Astrocyte (in vitro differentiated cells and primary cell): ENCODE results near the gene EXOC6. TPM values are rescaled to one million over a fixed set of nuclear protein-coding genes. Genes with fewer than 3 reads are reported as not detected.
"Not testable (repeated sequence)": the region's sequence is repeated elsewhere in the genome, so short reads cannot be mapped to it uniquely, and the experiment has no call there.

Source experiments
- DNase-seq: peaks from one replicate; pipeline ENCODE4 v3.0.0-alpha.2; 2010; ENCODE audit warnings: low read depth
- FAIRE-seq: peaks from 2 replicates; lab custom pipeline; 2011; peaks lifted over from hg19 to GRCh38; lab: Jason Lieb, UNC
- H2AFZ ChIP-seq: 2 replicates; pipeline ENCODE4 v1.6.0; 2012; ENCODE audit warnings: low read depth, low read length, inconsistent platforms
- H3K27ac ChIP-seq: 2 replicates; pipeline ENCODE4 v1.5.1; 2011; ENCODE audit warnings: low read depth, low read length, inconsistent platforms
- H3K27me3 ChIP-seq: 2 replicates; pipeline ENCODE4 v1.6.0; 2011; ENCODE audit warnings: low read length, inconsistent platforms; ENCODE audit not compliant: insufficient read depth
- H3K36me3 ChIP-seq: 2 replicates; pipeline ENCODE4 v1.5.1; 2011; ENCODE audit warnings: low read length, inconsistent platforms; ENCODE audit not compliant: insufficient read depth
- H3K4me1 ChIP-seq: 2 replicates; pipeline ENCODE4 v1.5.1; 2011; ENCODE audit warnings: low read length, inconsistent platforms; ENCODE audit not compliant: insufficient read depth
- H3K4me2 ChIP-seq: 2 replicates; pipeline ENCODE4 v1.6.0; 2012; ENCODE audit warnings: low read length, inconsistent platforms
- H3K4me3 ChIP-seq: 2 replicates; pipeline ENCODE4 v1.5.1; 2011; ENCODE audit warnings: low read depth, mild to moderate bottlenecking, low read length, inconsistent platforms; ENCODE audit not compliant: insufficient read depth
- H3K79me2 ChIP-seq: 2 replicates; pipeline ENCODE4 v1.6.0; 2012; ENCODE audit warnings: mild to moderate bottlenecking, low read length, inconsistent platforms; ENCODE audit not compliant: insufficient read depth
- H3K9ac ChIP-seq: 2 replicates; pipeline ENCODE4 v1.6.0; 2012; ENCODE audit warnings: mild to moderate bottlenecking, low read length, inconsistent platforms
- H3K9me3 ChIP-seq: 2 replicates; pipeline ENCODE4 v1.5.1; 2012; ENCODE audit warnings: low read depth, mild to moderate bottlenecking, low read length, inconsistent platforms; ENCODE audit not compliant: insufficient read depth
- H4K20me1 ChIP-seq: 2 replicates; pipeline ENCODE4 v1.6.0; 2012; ENCODE audit warnings: low read length, inconsistent platforms; ENCODE audit not compliant: insufficient read depth
- H3K27ac Mint-ChIP-seq: one replicate; pipeline ENCODE4 v1.8.0; 2021; ENCODE audit warnings: mild to moderate bottlenecking, mixed read lengths; ENCODE audit not compliant: unreplicated experiment
- H3K27me3 Mint-ChIP-seq: one replicate; pipeline ENCODE4 v1.8.0; 2021; ENCODE audit warnings: low read depth, mixed read lengths; ENCODE audit not compliant: unreplicated experiment
- H3K36me3 Mint-ChIP-seq: one replicate; pipeline ENCODE4 v1.8.0; 2021; ENCODE audit warnings: low read depth, mixed read lengths; ENCODE audit not compliant: unreplicated experiment
- H3K4me1 Mint-ChIP-seq: one replicate; pipeline ENCODE4 v1.8.0; 2021; ENCODE audit warnings: low read depth, mixed read lengths; ENCODE audit not compliant: unreplicated experiment
- H3K4me3 Mint-ChIP-seq: one replicate; pipeline ENCODE4 v1.8.0; 2021; ENCODE audit warnings: mild to moderate bottlenecking, moderate library complexity, mixed read lengths; ENCODE audit not compliant: unreplicated experiment
- H3K9me3 Mint-ChIP-seq: one replicate; pipeline ENCODE4 v1.8.0; 2021; ENCODE audit warnings: mild to moderate bottlenecking, mixed read lengths; ENCODE audit not compliant: unreplicated experiment
- EZH2 ChIP-seq: IDR thresholded peaks from 2 replicates; pipeline ENCODE4 v1.6.1; 2012; ENCODE audit warnings: mild to moderate bottlenecking, low read length, inconsistent platforms; ENCODE audit not compliant: insufficient read depth
- total RNA-seq: library from RNA; stranded (reverse); gene quantifications from 2 replicates; pipeline ENCODE4 v1.2.1, GENCODE V29; 2021
- TF ChIP-seq, protein P1 (sequence below): IDR thresholded peaks from 2 replicates; pipeline ENCODE4 v1.5.1; 2011; ENCODE audit warnings: low read depth, mild to moderate bottlenecking, inconsistent platforms, low read length, moderate library complexity; ENCODE audit not compliant: insufficient read depth

EXOC6 gene
- total RNA-seq, 1 donor from 2014 or later = 4.9 TPM

DNA sequence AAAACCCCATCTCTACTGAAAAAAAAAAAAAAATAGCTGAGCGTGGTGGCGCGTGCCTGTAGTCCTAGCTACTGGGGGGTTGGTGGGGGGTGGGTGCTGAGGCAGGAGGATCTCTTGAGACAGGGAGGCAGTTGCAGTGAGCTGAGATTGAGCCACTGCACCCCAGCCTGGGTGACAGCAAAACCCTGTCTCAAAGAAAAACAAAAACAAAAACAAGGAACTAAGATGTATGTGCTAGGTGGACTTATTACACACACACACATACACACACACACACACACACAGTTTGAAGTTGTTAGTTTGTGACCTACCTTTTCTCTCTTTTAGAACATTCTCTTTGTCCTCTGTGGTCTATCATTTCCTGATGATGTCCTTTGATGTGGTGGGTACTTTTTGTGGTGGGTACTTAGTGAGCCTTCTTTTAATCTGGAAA, 53.5 kb downstream of the EXOC6 start:
- Histone ChIP-seq H3K27ac (no peak overlapping the region), H3K27me3 (no peaks in the 10 kb centered on the region), H3K9me3 (no peaks in the 10 kb centered on the region), H3K9ac (no peak overlapping the region), H3K36me3 (no peaks in the 10 kb centered on the region), H2AFZ (no peak overlapping the region), H3K4me3 (no peak overlapping the region), H3K4me1 (no peaks in the 10 kb centered on the region), H3K4me2 (no peak overlapping the region), H3K79me2 (no peaks in the 10 kb centered on the region), H4K20me1 (no peaks in the 10 kb centered on the region)
- TF ChIP-seq, protein P1, sequence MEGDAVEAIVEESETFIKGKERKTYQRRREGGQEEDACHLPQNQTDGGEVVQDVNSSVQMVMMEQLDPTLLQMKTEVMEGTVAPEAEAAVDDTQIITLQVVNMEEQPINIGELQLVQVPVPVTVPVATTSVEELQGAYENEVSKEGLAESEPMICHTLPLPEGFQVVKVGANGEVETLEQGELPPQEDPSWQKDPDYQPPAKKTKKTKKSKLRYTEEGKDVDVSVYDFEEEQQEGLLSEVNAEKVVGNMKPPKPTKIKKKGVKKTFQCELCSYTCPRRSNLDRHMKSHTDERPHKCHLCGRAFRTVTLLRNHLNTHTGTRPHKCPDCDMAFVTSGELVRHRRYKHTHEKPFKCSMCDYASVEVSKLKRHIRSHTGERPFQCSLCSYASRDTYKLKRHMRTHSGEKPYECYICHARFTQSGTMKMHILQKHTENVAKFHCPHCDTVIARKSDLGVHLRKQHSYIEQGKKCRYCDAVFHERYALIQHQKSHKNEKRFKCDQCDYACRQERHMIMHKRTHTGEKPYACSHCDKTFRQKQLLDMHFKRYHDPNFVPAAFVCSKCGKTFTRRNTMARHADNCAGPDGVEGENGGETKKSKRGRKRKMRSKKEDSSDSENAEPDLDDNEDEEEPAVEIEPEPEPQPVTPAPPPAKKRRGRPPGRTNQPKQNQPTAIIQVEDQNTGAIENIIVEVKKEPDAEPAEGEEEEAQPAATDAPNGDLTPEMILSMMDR = no peak
- TF ChIP-seq EZH2 = no peak
- no peak overlapping the region for H3K27ac Mint-ChIP-seq
- H3K27me3 Mint-ChIP-seq = no peaks in the 10 kb centered on the region
- no peak overlapping the region for H3K4me3 Mint-ChIP-seq
- no peaks in the 10 kb centered on the region for H3K9me3 Mint-ChIP-seq
- no peaks in the 10 kb centered on the region for H3K4me1 Mint-ChIP-seq
- DNase-seq (no peak), FAIRE-seq (no peak)
- no peaks in the 10 kb centered on the region for H3K36me3 Mint-ChIP-seq

DNA sequence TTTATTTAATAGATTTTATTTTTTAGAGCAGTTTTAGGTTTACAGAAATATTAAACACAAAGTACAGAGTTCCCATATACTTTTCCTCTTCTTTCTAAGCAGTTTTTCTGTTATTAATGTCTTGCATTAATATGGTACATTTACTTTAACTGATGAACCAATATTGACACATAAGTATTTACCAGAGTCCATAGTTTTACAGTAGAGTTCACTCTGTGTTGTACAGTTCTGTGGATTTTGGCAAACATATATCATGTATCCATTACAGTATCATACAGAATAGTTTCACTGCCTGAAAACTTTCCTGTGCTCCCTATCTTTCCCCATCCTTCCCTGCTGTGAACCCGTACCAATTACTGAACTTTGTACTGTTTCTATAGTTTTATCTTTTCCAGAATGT, 55.3 kb downstream of the EXOC6 start:
- Histone ChIP-seq H3K4me1 (no peaks in the 10 kb centered on the region), H4K20me1 (no peaks in the 10 kb centered on the region), H3K9me3 (no peaks in the 10 kb centered on the region), H3K27ac (no peak overlapping the region), H3K4me2 (no peak overlapping the region), H3K27me3 (no peaks in the 10 kb centered on the region), H2AFZ (no peak overlapping the region), H3K9ac (no peak overlapping the region), H3K4me3 (no peak overlapping the region), H3K79me2 (no peaks in the 10 kb centered on the region), H3K36me3 (no peaks in the 10 kb centered on the region)
- Mint-ChIP-seq H3K4me1 (no peaks in the 10 kb centered on the region), H3K27ac (no peak overlapping the region), H3K36me3 (no peaks in the 10 kb centered on the region), H3K4me3 (no peak overlapping the region), H3K9me3 (no peaks in the 10 kb centered on the region), H3K27me3 (no peaks in the 10 kb centered on the region)
- DNase-seq (no peak), FAIRE-seq (no peak)
- TF ChIP-seq, protein P1 = no peak
- no peak for TF ChIP-seq EZH2

DNA sequence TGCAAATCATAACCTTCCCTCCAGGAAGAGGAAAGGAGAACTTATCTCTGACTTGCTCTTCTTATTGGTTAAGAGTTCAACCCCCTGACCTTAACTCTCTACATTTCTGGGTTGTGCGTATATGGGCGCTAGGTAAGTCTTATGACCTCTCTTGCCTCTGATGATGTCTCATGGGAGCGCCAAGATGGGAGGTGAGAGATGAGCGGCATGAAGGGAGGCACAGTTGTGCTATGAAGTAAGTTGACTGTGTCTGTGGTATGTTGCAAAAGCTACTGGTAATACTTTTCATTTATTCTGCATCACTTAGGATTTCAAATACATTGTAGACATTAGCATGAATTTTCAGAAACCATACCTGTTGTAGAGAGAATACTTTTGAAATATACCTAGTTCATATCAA, 59.0 kb downstream of the EXOC6 start:
- Histone ChIP-seq H3K79me2 (no peaks in the 10 kb centered on the region), H3K27ac (no peak overlapping the region), H2AFZ (no peak overlapping the region), H3K27me3 (no peaks in the 10 kb centered on the region), H3K9me3 (no peaks in the 10 kb centered on the region), H3K4me2 (no peak overlapping the region), H4K20me1 (no peaks in the 10 kb centered on the region), H3K4me3 (no peak overlapping the region), H3K36me3 (no peaks in the 10 kb centered on the region), H3K9ac (no peak overlapping the region), H3K4me1 (no peaks in the 10 kb centered on the region)
- FAIRE-seq (no peak), DNase-seq (no peak)
- no peak for TF ChIP-seq EZH2
- TF ChIP-seq, protein P1 = no peak
- Mint-ChIP-seq H3K27me3 (no peaks in the 10 kb centered on the region), H3K9me3 (no peaks in the 10 kb centered on the region), H3K4me3 (no peak overlapping the region), H3K27ac (no peak overlapping the region), H3K4me1 (no peaks in the 10 kb centered on the region), H3K36me3 (no peaks in the 10 kb centered on the region)

DNA sequence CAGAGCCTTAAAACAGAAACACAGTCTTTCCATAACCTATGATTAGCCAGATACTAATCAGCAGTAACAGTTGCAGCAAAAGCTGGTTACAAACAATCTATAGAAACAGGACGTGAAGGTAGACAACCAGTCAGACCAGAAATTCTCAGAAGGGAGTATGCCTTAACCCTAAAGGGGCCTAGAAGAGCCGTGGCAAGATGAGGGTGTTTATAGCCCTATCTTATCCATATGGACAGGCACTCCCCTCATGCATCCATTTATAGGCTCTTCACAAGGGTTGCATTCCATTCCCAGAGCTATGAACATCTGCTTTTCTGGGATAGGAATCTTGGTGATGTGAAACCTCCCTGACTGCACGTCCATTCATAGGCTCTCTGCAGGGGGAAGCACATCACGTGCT, 64.3 kb downstream of the EXOC6 start:
- not testable (repeated sequence) for DNase-seq, H3K4me3 Mint-ChIP-seq, H4K20me1 ChIP-seq, H3K4me1 Mint-ChIP-seq, H3K36me3 Mint-ChIP-seq, H3K27ac ChIP-seq, H3K27me3 ChIP-seq, H3K9ac ChIP-seq, H3K27ac Mint-ChIP-seq, H3K4me2 ChIP-seq, H3K4me1 ChIP-seq, H3K27me3 Mint-ChIP-seq, H3K4me3 ChIP-seq, H3K36me3 ChIP-seq, H3K79me2 ChIP-seq, H3K9me3 ChIP-seq, FAIRE-seq, H3K9me3 Mint-ChIP-seq, H2AFZ ChIP-seq
